ENCODE data around the gene ABCC11. TPM values are rescaled to one million over a fixed set of nuclear protein-coding genes. Genes with fewer than 3 reads are reported as not detected.
"Not testable (repeated sequence)": the region's sequence is repeated elsewhere in the genome, so short reads cannot be mapped to it uniquely, and the experiment has no call there.

The ABCC11 gene
- total RNA-seq, 1 donor from 2014 or later, result 0.05 TPM

DNA sequence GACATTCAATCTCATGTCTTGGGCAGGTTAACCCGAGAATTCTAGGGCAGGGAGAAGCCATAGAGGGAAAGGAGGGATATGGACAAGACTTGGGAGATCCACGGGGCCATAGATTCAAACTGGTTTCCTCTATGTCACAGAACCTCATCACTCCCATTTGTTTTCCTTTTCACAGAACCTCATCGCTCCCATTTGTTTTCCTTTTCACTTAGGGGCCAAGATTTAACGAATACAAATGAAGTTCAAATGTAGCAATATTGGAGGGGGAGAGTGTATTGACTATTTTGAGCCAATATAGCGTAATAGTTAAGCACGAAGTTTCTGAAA, 42.6 kb downstream of the ABCC11 start:
- intact Hi-C loops (cut with micrococcal nuclease), result no loop called here

DNA sequence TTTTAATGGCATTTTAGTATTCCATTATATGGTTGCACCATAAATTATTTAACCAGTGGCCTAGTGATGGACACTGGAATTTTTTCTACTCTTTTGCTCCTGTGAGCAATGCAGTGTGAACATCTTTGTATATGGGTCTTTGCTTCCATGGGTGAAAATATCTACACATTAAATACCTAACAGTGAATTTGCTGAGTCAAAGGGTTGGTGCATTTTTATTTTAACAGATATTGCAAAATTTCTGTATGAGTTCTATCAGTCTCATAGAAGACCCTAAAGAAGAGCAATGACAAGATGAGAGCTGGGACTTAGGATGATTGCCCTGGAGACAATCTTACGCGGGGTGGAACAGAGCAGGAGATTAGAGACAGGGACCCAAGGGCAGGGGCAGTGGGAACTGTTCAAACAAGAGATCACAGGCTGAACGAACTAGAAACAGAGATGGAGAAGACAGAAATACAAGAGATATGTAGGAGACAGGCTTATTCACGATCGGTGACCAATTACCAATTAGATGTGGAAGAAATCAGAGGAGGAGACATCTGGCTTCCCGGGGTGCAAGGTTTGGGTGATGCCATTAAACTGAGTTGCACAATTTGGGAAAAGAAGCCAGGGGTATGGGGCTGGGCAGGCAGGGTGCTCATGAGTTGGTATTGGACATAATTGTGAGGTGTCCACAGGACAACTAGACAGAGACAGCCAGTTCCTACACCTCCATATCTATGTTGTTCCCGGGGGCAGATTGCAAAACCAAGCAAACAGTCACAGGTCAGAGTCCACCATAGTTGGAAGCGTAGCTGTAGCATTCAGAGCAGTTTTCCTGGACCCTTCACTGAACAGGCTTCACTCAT, 43.1 kb downstream of the ABCC11 start:
- intact Hi-C loops (cut with micrococcal nuclease), result no loop called here

DNA sequence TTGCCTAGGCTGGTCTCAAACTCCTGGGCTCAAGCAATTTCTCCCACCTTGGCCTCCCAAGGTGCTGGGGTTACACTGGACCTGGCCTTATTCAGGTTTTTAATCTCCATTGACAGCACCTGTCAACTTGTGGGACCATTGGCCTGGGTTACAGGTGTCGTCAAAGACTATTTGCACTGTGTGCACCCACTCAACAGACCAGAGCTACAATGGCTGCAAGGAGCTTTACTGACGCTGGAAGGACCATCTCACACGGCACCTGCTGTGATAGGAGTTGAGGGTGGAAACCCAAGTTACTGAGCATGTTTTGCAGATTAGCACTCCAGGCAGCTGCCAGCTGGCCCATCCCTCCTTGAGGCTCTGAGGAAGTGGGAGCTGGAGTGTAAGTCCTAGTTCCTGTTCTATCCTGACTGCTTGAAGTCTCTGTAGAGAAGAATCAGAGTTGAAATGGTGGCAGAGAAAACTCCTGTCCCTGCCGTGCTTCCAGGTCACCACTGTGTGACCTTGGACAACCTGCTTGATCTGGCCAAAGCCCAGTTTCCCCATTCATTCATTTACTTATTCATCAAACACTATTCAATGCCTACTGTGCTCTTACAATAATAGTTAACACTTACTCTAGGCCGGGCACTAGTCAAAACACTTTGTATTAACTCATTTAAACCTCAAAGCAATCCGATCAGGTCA, 45.7 kb downstream of the ABCC11 start:
- intact Hi-C loops (cut with micrococcal nuclease), result no loop called here

DNA sequence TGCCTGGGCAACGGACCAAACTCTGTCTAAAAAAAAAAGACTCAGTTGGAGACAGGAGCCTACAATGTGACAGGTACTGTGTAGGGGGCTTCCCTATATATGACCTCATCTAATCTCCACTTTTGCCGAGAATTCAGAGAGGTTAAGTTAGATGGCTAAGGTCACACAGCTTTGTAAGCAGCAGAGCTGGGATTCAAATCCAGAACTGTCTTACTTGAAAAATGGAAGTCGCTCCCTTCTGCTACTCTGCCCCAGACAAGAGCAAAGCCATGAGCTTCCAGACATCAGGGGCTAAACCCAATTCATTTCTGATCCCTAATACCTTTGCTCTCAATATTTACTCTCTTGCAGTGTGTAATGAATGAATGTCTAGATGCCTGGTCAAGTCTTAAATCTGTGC, 50.0 kb downstream of the ABCC11 start:
- intact Hi-C loops (cut with micrococcal nuclease), result no loop called here

DNA sequence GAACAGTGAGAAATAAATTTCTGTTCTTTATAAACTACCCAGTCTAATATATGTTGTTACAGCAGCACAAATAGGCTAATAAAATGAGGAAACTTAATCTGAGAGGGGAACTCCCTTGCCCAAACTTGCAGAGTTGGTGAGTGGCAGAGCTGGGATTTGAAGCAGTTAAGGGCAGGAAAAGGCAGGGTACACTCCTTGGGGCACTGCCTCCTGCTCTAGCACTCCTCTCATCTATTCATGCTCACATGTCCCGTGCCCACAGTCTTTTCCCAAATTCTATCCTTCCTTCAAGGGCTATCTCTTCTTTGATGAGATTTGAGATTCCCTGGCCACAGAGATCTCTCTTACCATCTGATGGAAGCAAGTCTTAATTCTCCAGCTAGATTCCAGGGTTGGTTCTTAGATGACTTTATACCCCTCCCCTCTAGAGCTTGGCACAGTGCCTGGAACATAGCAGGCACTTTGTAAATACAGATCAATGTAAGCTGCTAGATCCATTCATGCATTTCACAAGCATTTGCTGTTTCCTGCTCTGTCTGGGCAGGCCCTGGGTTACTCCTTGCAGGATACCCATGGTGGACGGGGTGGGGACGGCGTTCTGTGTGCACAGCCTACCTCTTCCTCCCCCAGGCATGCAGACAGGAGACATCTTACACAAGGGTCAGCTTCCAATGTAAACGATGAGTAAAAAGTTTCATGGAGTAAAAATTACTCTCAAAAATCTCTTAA, 52.3 kb downstream of the ABCC11 start:
- intact Hi-C loops (cut with micrococcal nuclease), result no loop called here

DNA sequence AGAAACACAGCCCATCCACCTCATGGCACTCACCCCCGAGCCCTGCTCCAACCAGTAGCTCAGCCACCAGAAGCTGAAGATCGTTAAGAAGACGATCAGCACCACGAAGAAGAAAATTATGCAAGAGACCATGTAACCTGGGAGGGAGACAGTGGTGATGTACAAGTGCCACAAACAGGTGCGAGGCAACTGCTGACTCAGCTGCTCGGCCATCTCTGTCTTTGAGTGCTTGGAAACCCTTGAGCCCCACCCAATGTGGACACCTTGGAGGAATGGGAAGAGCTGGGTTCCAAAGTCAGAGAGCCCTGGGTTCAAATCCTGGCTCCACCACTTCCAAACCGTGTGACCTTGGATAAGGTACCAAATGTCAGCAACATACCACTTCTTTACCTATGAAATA, 53.5 kb downstream of the ABCC11 start:
- intact Hi-C loops (cut with micrococcal nuclease), result no loop called here

DNA sequence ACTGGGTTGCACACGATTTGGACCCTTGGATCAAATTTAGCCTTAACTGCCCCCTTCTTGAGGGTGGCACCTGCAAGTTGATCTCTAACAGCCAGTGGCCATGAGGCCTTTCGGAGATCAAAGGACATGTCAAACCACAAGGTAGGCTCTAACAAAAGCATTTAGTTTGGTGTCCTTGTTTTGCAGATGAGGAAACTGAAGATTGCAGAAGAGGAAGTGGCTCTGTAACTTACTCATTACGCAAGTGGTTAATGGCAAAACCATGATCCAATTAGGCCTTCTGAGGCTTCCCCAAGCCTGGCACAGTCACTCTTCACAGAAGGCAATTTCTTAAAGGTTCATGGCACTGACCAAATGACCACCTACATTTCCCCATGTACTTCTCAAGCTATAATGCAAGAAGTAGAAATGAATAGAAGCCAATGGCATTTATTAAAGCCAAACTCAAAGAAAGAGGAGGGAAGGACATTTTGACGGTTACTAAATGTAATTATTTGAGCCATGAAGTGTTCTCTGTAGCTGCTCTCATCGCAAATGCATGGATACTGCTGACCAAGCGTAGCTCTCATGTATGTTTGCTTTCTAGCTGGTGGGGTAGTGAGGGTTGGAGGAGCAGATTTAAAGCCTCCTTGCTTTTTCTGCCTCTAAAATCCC, 58.8 kb downstream of the ABCC11 start:
- intact Hi-C loops (cut with micrococcal nuclease), result no loop called here

DNA sequence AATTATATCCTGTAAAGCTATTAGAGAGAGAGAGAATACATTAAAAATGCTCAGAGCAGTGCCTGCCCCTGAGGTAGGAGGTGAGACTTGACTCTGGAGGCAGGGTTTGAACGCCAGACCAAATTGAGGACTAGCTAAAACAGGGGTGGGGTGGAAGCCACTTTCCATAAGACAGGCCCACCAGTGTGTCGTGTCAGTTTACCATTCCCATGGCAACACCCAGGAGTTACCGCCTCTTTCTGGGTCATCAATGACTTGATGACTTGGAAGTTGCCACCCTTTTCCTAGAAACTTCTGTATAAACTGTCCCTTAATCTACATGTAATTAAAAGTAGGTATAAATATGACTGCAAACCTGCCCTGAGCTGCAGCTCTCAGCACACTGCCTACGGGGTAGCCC, 59.6 kb downstream of the ABCC11 start:
- intact Hi-C loops (cut with micrococcal nuclease), result no loop called here

DNA sequence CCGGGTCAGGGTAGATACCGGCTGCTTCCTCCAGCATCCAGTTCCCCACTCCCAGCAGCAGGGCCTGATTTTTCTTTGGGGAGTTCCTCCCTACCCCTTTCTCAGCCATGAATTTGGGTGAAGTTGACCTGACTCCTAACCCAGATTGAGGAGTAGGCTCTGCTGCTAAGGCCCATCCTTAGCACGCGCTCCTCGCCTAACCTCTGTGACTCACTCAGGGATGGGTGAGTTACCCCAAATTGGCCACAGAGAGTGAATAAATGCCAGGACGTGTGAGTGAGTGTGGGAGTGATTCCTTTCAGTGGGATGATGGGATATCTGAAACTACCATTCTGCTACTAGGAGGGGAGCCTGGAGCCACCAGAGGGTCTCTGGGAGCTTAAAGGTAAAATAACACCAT, 62.7 kb downstream of the ABCC11 start:
- intact Hi-C loops (cut with micrococcal nuclease), result no loop called here

DNA sequence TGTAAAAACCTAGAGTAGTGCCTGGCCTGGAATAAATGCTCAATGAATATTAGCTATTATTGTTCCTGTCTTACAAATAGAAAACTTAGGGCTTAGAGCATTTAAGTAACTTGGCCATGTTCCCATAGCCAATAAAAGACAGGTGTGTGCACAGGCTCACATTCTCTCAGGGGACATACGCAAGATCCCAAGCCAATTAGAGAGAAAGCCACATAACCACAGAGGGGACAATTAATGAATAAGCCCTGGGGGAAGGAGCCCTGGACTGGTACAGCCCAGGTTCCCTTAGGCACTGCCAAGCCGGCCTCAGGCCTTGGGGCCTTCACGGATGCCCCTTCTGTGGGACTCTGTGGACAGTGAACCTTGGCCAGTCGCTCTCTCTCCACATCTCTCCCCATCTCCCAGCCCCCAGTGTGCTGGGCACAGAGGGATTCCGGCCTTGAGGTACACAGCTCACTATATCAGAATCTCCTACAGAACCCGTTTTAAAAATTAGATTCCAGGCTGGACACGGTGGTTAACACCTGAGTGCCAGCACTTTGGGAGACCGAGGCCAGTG, 64.3 kb downstream of the ABCC11 start:
- intact Hi-C loops (cut with micrococcal nuclease), result no loop called here

DNA sequence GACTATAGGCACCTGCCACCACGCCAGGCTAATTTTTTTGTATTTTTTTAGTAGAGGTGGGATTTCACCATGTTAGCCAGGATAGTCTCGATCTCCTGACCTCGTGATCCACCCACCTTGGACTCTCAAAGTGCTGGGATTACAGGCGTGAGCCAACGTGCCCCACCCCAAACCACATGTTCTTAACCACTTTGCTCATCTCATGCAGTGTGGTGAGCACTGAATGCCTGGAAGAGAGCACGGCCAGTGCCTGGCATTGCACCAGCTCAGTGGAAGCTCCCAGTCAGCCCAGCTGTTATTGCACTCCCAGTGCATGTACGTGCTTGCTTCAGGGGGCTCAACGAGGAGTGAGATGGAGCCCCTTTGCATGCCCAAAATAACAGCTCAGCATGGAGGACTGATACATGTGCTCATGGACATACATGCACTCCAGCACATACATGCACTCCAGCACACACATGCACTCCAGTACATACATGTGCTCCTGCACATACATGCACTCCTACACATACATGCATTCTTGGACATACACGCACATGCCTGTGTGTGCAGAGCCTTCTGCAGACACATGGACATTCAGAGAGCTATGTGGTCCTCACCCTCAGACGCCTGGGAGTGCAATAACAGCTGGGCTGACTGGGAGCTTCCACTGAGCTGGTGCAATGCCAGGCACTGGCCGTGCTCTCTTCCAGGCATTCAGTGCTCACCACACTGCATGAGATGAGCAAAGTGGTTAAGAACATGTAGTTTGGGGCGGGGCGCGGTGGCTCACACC, 65.4 kb downstream of the ABCC11 start:
- intact Hi-C loops (cut with micrococcal nuclease), result not testable (repeated sequence)

DNA sequence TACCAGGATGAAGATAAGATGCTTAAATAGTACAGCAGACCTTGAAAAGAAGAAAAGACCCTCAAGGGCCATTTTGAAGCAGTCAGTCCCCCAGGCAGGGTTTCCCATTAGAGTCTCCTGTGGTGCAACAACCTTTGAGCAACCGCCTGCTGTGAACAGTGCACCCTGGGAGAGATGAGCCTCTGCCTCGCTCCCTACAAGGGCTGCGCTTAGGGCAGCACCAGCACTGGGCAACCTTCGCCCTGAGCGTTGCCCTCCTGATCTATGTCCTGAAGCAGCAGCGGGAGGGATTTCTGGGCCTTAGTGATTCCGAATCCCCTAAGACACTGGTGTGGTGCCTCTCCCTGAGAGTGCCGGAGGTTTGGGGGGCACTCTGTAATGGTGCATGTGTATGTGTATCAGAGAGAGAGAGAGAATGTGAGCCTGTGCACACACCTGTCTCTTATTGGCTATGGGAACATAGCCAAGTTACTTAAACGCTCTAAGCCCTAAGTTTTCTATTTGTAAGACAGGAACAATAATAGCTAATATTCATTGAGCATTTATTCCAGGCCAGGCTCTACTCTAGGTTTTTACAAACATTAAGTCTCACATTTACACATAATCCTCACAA, 66.4 kb downstream of the ABCC11 start:
- intact Hi-C loops (cut with micrococcal nuclease), result no loop called here

DNA sequence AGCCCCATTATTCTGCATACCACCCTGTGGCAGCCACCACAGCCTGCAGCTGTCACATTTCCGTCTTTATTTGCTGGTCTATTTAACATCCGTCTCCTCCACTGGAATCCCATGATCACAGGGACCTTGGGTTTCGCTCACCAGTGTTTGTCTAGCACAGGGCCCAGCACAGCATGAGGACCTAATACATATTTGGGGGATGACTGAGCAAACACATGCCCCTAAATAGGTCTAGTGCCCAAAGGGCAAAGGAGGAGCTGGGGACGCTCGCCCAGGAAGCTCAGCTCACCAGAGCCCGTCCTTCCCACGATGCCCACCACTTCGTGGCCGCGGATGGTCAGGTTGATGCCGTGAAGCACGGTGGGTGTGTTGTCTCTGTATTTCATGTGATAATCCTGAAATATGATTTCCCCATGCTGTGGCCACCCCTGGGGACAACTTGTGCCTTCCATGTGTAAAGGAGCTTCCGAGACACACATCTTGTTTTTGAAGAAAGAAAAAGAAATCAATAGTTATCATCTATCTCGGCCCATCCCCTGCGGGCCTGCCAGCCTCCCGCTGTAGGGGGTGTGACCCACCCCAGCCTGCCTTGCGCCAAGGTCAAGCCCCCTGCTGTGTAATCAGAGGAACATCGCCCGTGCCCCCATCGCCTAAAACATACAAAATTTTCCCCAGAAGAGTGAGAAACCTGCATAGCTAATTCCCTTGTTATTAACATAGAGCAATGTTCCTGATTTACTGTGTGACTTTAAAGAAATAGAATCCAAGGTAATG, 70.5 kb downstream of the ABCC11 start:
- intact Hi-C loops (cut with micrococcal nuclease), result no loop called here

DNA sequence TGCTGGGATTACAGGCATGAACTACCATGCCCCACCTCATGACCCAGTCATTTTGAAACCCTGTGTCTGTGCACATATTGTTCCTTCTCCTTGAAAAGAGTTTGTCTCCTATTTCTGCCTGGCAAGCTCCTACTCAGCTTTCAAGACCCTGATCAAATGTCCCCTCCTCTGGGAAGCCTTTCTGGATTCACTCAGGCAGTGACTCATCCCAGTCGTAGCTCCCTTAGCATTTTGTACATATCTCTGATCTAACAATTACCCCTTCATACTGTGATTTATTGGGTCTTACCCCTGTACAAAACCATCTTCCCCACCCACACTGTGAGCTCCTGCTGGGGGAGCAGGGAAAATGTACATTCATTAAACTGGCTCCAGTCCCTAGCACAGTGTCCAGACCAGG, 73.5 kb downstream of the ABCC11 start:
- intact Hi-C loops (cut with micrococcal nuclease), result no loop called here

DNA sequence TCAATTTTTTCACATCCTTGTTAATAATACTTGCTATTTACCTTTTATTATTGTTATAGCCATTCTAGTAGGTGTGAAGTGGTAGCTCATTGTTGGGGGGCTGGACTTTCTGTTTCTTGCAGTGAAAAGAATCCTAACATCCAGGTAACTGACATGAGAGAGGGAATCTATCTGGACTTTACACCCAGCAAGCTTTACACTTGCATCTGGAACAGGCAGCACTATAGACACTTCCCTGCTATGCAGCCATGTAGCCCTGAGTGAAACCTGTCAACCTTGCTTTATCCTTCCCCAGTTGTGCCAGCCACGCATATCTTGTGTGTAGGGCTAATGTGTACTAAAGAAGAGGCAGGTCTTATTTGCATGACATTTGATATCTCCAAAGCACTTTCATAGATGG, 74.7 kb downstream of the ABCC11 start:
- intact Hi-C loops (cut with micrococcal nuclease), result no loop called here

DNA sequence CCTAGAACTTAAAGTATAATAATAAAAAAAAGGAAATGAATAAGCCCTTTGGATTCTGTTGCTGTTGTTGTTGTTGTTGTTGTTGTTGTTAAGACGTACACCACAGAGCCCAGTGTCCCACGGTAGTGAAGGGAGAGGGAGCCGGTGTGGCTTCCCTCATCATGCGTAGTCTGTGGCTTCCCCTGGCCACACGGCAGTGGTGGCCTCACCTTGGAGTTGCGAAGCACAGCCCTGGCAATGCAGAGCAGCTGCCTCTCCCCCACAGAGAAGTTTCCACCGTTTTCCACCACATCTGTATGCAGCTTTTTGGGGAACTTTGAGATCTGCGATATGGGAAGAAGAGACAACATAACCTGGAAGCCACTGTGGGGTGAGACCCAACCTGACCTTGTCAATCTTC, 77.4 kb downstream of the ABCC11 start:
- intact Hi-C loops (cut with micrococcal nuclease), result loop anchor here (5.0 kb wide), 1 partner anchor 462 kb away; no protein-coding TSS in a partner anchor

DNA sequence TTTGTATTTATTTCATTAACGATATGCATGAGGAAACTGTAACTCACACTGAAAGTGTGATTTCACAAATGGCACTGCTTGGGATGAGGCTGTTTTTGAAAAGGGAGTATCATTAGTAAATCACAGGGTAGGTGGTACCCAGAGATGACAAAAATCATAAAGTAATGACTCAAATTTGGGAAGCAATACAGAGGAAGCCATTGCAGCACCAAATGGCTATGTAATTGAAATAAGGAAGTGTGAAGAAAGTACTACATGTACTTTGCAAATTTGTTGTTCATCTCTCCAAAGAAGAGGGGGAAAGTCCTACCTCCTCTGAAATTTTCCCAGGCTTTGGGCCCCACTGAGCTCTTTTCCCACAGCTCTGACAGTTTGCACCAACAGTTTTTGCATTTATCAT, 79.3 kb downstream of the ABCC11 start:
- intact Hi-C loops (cut with micrococcal nuclease), result loop anchor here (5.0 kb wide), 1 partner anchor 464 kb away; no protein-coding TSS in a partner anchor

DNA sequence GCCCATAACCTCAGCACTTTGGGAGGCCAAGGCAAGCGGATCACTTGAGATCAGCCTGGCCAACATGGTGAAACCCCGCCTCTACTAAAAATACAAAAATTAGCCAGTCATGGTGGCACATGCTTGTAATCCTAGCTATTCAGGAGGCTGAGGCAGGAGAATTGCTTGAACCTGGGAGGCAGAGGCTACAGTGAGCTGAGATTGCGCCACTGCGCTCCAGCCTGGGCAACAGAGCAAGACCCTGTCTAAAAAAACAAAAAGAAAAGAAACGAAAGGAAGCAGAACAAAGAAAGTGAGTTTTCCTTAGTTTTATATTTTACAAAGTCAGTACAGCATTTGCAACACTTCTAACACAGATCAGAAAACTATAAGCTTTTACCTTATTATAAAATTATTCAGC, 80.7 kb downstream of the ABCC11 start:
- intact Hi-C loops (cut with micrococcal nuclease), result loop anchor here (5.0 kb wide), 1 partner anchor 466 kb away; no protein-coding TSS in a partner anchor

DNA sequence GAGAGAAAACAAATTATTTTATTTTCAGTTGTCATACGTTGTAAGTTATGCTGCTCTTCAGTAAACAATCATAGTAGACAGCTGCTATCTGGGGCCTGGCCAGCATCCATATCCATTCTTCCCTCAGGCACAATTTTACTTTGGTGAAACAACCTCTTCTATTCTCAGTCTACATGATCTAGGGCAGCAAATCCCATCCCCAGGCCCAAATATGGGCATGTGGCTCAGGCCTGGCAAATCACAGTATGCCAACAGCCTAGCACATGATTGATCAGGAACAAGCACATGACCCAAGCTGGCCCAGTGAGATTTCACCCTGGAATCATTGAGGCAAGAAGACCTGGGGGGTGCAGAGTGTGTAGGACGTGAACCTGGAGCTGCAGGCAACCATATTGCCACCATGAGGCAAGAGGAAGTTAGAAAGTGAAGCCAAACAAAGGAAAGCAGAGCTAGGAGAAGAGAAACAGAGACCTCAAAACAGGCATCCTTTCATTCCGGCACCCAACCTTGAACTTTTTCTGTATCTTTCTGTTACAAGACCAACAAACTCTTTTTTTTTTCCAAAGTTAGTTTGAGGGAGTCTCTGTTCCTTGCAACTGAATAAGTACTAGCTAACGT, 81.3 kb downstream of the ABCC11 start:
- intact Hi-C loops (cut with micrococcal nuclease), result loop anchor here (1.0 to 5.0 kb wide), 3 partner anchors 466 to 1219 kb away; no protein-coding TSS in a partner anchor
